WTC11 (cell line): Measurements from ENCODE around the gene SLC8A3. TPM values are rescaled to one million over a fixed set of nuclear protein-coding genes. Genes with fewer than 3 reads are reported as not detected.

Experiments
- ATAC-seq: fragments of 200-7000 bp; cut with Tn5 transposase; 2 replicates; pipeline ENCODE4 v1.10.0; 2021; ENCODE audit warnings: mild to moderate bottlenecking, moderate library complexity
- CTCF ChIA-PET: fragments of 300-600 bp; sonication (Branson Sonifier 250); formaldehyde crosslinking; loops from one replicate; lab custom pipeline; 2021; ENCODE audit warnings: antibody characterized with exemption; lab: Charles Lee
- POLR2A ChIA-PET: fragments of 350-600 bp; sonication (Branson Sonifier 250); formaldehyde crosslinking; loops from one replicate; lab custom pipeline; 2021; ENCODE audit warnings: antibody characterized with exemption; lab: Charles Lee
- DNase-seq: peaks from one replicate; pipeline ENCODE4 v3.0.0; 2021; ENCODE audit warnings: low spot score
- H3K27ac Mint-ChIP-seq: 2 replicates; pipeline ENCODE4 v1.8.0; 2021; ENCODE audit warnings: mixed read lengths
- H3K27me3 Mint-ChIP-seq: 2 replicates; pipeline ENCODE4 v1.8.0; 2021; ENCODE audit warnings: low read depth, mild to moderate bottlenecking, moderate library complexity, mixed read lengths
- H3K36me3 Mint-ChIP-seq: 2 replicates; pipeline ENCODE4 v1.8.0; 2021; ENCODE audit warnings: mixed read lengths
- H3K4me1 Mint-ChIP-seq: 2 replicates; pipeline ENCODE4 v1.8.0; 2022; ENCODE audit warnings: mixed read lengths
- H3K4me3 Mint-ChIP-seq: 2 replicates; pipeline ENCODE4 v1.8.0; 2021; ENCODE audit warnings: mild to moderate bottlenecking, moderate library complexity, mixed read lengths
- H3K9me3 Mint-ChIP-seq: 2 replicates; pipeline ENCODE4 v1.8.0; 2021; ENCODE audit warnings: mixed read lengths
- FOXP1 ChIP-seq: sonication (generic); formaldehyde crosslinking; IDR thresholded peaks from 2 replicates; pipeline ENCODE4 v1.8.0; 2022; ENCODE audit warnings: missing genetic modification reagents, mild to moderate bottlenecking, moderate library complexity, borderline replicate concordance
- GRHL2 ChIP-seq: fragments of 250-450 bp; sonication (Bioruptor Pico); IDR thresholded peaks from 2 replicates; pipeline ENCODE4 v1.8.0; 2022; ENCODE audit warnings: mild to moderate bottlenecking, moderate library complexity; ENCODE audit not compliant: insufficient replicate concordance, severe bottlenecking
- GTF2I ChIP-seq: fragments of 250-450 bp; sonication (Bioruptor Pico); conservative IDR thresholded peaks from 2 replicates; pipeline ENCODE4 v1.4.0; 2021; ENCODE audit warnings: mild to moderate bottlenecking
- HMGXB4 ChIP-seq: sonication (generic); formaldehyde crosslinking; IDR thresholded peaks from 2 replicates; pipeline ENCODE4 v1.8.1; 2023; ENCODE audit warnings: mild to moderate bottlenecking, moderate library complexity, missing genetic modification reagents
- KAT7 ChIP-seq: sonication (generic); formaldehyde crosslinking; IDR thresholded peaks from 2 replicates; pipeline ENCODE4 v1.8.1; 2023; ENCODE audit warnings: missing genetic modification reagents, mild to moderate bottlenecking, borderline replicate concordance
- MAX ChIP-seq: sonication (generic); formaldehyde crosslinking; IDR thresholded peaks from 2 replicates; pipeline ENCODE4 v1.8.0; 2022; ENCODE audit warnings: mild to moderate bottlenecking, missing genetic modification reagents
- NFYB ChIP-seq: sonication (generic); formaldehyde crosslinking; conservative IDR thresholded peaks from 2 replicates; pipeline ENCODE4 v1.8.0; 2022; ENCODE audit warnings: low read depth, missing genetic modification reagents
- NR3C1 ChIP-seq: sonication (generic); formaldehyde crosslinking; conservative IDR thresholded peaks from 2 replicates; pipeline ENCODE4 v1.8.1; 2023; ENCODE audit warnings: low read depth, mild to moderate bottlenecking, missing genetic modification reagents
- RELA ChIP-seq: sonication (generic); formaldehyde crosslinking; IDR thresholded peaks from 2 replicates; pipeline ENCODE4 v1.8.1; 2022; ENCODE audit warnings: missing genetic modification reagents, mild to moderate bottlenecking, borderline replicate concordance
- SMAD4 ChIP-seq: sonication (generic); formaldehyde crosslinking; IDR thresholded peaks from 2 replicates; pipeline ENCODE4 v1.8.0; 2022; ENCODE audit warnings: mild to moderate bottlenecking, missing genetic modification reagents
- SOX15 ChIP-seq: fragments of 250-450 bp; sonication (Bioruptor Pico); IDR thresholded peaks from 2 replicates; pipeline ENCODE4 v1.9.0; 2021; ENCODE audit warnings: mild to moderate bottlenecking
- SP1 ChIP-seq: sonication (generic); formaldehyde crosslinking; conservative IDR thresholded peaks from 2 replicates; pipeline ENCODE4 v1.8.1; 2022; ENCODE audit warnings: missing genetic modification reagents
- ZNF121 ChIP-seq: sonication (generic); formaldehyde crosslinking; IDR thresholded peaks from 2 replicates; pipeline ENCODE4 v1.8.0; 2023; ENCODE audit warnings: missing genetic modification reagents
- ZNF423 ChIP-seq: fragments of 250-450 bp; sonication (Bioruptor Pico); IDR thresholded peaks from 2 replicates; pipeline ENCODE4 v2.1.2; 2022; ENCODE audit warnings: mild to moderate bottlenecking, moderate library complexity
- total RNA-seq: library from RNA; stranded (reverse); gene quantifications from 3 replicates; pipeline ENCODE4 v1.2.3, GENCODE V29; 2021
- TF ChIP-seq, protein P1 (sequence below): fragments of 200-600 bp; IDR thresholded peaks from 2 replicates; pipeline ENCODE4 v1.8.0; 2022; ENCODE audit warnings: antibody characterized with exemption
- TF ChIP-seq, protein P2 (sequence below): sonication (generic); formaldehyde crosslinking; conservative IDR thresholded peaks from 2 replicates; pipeline ENCODE4 v1.8.1; 2022; ENCODE audit warnings: mild to moderate bottlenecking, missing genetic modification reagents
- TF ChIP-seq, protein P3 (sequence below): sonication (generic); formaldehyde crosslinking; IDR thresholded peaks from 2 replicates; pipeline ENCODE4 v1.8.1; 2022; ENCODE audit warnings: low read depth, mild to moderate bottlenecking, moderate library complexity, missing genetic modification reagents, borderline replicate concordance

SLC8A3 gene
- total RNA-seq, 1 experiment from 2014 or later, result 0.63 TPM

DNA sequence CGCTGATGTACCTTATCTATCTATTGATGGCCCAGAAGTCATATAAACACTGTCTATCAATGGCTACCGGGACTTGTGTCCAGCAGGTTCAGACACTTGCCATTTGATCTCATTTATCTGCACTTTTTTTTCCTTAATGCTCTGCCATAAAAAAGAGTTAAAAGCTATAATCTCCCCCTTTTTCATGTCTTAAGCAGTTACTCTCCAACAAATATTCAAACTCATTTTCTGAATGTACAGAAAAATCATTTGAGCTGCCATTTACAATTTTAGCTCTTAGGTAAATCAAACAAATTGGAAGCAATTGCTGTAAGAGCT is 101.4 kb downstream of the SLC8A3 start:
- ChIA-PET CTCF (interaction anchor here (0.6 to 4.4 kb wide), 31 partner anchors 8 to 480 kb away, joined by 3 to 29 read pairs (median 4); partner anchors contain the start of gene SLC8A3), POLR2A (interaction anchor here (0.6 kb wide), 1 partner anchor 230 kb away, joined by 3 read pairs; no protein-coding TSS in a partner anchor)

DNA sequence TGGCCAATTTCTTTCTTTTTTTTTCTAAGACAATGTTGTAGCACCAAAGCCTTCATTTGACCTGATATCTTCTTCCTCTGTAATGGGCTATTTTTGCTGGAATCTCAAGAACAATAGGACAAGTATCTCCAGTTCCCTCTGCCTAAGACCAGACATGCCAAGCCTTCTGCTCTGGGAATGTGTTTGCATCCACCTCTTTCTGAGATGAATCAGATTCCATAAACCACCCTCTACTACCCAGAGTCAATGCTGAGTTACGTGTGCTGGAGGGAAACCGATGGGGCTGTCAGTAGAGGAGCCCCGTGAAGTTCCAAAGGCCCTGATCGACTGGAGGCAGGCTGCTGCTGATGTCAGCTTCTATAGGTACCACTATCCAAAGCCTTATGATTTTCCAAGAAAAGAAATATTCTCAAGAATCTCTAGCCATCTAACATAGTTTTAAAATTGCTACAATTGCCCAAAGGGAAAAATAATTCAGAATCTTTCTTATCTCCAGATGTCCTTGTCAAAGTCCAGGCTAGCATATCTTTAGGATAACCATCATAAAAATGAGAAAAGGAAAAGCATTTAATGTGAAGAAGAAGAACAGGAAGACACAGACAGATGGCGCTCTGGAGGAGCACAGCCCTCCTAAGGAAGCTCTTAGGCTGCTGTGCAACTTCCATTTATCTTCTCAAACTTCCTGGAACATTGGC is 101.9 kb downstream of the SLC8A3 start:
- no peaks in the 10 kb centered on the region for H3K36me3 Mint-ChIP-seq
- H3K27ac Mint-ChIP-seq, result no peak overlapping the region
- POLR2A ChIA-PET, result interaction anchor here (0.5 kb wide), 1 partner anchor 900 kb away, joined by 3 read pairs; no protein-coding TSS in a partner anchor
- ATAC-seq (peak; percentile 72), DNase-seq (peak; percentile 30)
- H3K4me1 Mint-ChIP-seq, result no peaks in the 10 kb centered on the region
- peaks cover 3% of the 10 kb centered on the region; the same call in 1 of the 2 replicates for H3K27me3 Mint-ChIP-seq
- H3K4me3 Mint-ChIP-seq, result no peak overlapping the region
- no peak for TF ChIP-seq GRHL2
- TF ChIP-seq, protein P1, sequence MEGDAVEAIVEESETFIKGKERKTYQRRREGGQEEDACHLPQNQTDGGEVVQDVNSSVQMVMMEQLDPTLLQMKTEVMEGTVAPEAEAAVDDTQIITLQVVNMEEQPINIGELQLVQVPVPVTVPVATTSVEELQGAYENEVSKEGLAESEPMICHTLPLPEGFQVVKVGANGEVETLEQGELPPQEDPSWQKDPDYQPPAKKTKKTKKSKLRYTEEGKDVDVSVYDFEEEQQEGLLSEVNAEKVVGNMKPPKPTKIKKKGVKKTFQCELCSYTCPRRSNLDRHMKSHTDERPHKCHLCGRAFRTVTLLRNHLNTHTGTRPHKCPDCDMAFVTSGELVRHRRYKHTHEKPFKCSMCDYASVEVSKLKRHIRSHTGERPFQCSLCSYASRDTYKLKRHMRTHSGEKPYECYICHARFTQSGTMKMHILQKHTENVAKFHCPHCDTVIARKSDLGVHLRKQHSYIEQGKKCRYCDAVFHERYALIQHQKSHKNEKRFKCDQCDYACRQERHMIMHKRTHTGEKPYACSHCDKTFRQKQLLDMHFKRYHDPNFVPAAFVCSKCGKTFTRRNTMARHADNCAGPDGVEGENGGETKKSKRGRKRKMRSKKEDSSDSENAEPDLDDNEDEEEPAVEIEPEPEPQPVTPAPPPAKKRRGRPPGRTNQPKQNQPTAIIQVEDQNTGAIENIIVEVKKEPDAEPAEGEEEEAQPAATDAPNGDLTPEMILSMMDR, result 0 out of 2 replicates have a peak, but pooled peaks have one; percentile 25
- CTCF ChIA-PET, result interaction anchor here (0.5 to 4.4 kb wide), 32 partner anchors 8 to 838 kb away, joined by 3 to 29 read pairs (median 4); partner anchors contain the start of gene SLC8A3
- no peaks in the 10 kb centered on the region for H3K9me3 Mint-ChIP-seq

More for the DNA sequence above, 101.4 kb downstream of the SLC8A3 start:
- Mint-ChIP-seq H3K4me1 (no peaks in the 10 kb centered on the region), H3K36me3 (no peaks in the 10 kb centered on the region), H3K27me3 (peaks cover 3% of the 10 kb centered on the region; the same call in 1 of the 2 replicates), H3K4me3 (no peak overlapping the region), H3K9me3 (no peaks in the 10 kb centered on the region), H3K27ac (no peak overlapping the region)
- TF ChIP-seq SMAD4 (CRISPR knock-in tag), result no peak
- TF ChIP-seq HMGXB4 (CRISPR knock-in tag), result no peak
- TF ChIP-seq NR3C1 (CRISPR knock-in tag), result no peak
- TF ChIP-seq SOX15 (CRISPR knock-in tag), result no peak
- TF ChIP-seq MAX (CRISPR knock-in tag), result no peak
- no peak for TF ChIP-seq FOXP1
- no peak for TF ChIP-seq ZNF121 (CRISPR knock-in tag)
- TF ChIP-seq KAT7 (CRISPR knock-in tag), result no peak
- ATAC-seq (no peak), DNase-seq (no peak)

DNA sequence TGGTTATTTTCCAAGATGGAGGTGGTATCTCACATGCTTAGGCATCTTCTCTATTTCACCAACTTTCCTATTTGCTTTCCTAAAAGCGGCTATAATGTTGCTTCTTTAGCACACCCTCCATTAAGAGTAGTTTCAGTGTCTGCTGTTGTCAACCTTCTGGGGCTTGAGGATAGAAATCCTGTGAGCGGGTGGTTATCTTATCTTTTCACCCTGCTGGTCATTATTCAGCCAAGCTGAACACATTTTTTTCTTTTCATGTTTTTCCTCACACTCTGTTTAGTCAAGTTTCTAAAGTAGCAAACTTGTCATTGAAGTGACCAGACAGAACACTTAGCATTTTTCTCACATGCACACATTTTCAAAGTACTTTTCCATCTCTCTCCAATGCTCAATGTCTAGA is 104.5 kb downstream of the SLC8A3 start:
- Mint-ChIP-seq H3K4me3 (no peak overlapping the region), H3K36me3 (no peaks in the 10 kb centered on the region), H3K27ac (no peak overlapping the region), H3K9me3 (no peaks in the 10 kb centered on the region), H3K27me3 (peaks cover 6% of the 10 kb centered on the region), H3K4me1 (no peaks in the 10 kb centered on the region)
- CTCF ChIA-PET, result interaction anchor here (3.7 kb wide), 1 partner anchor 10 kb away, joined by 26 read pairs; no protein-coding TSS in a partner anchor
- POLR2A ChIA-PET, result interaction anchor here (0.5 kb wide), 1 partner anchor 273 kb away, joined by 5 read pairs; no protein-coding TSS in a partner anchor
- TF ChIP-seq NFYB (CRISPR knock-in tag), result no peak
- no peak for TF ChIP-seq HMGXB4 (CRISPR knock-in tag)
- TF ChIP-seq, protein P2, sequence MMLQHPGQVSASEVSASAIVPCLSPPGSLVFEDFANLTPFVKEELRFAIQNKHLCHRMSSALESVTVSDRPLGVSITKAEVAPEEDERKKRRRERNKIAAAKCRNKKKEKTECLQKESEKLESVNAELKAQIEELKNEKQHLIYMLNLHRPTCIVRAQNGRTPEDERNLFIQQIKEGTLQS, result no peak
- TF ChIP-seq SP1 (CRISPR knock-in tag), result no peak
- no peak for TF ChIP-seq ZNF423 (CRISPR knock-in tag)
- TF ChIP-seq RELA (CRISPR knock-in tag), result no peak
- no peak for TF ChIP-seq GTF2I (CRISPR knock-in tag)
- TF ChIP-seq, protein P3, sequence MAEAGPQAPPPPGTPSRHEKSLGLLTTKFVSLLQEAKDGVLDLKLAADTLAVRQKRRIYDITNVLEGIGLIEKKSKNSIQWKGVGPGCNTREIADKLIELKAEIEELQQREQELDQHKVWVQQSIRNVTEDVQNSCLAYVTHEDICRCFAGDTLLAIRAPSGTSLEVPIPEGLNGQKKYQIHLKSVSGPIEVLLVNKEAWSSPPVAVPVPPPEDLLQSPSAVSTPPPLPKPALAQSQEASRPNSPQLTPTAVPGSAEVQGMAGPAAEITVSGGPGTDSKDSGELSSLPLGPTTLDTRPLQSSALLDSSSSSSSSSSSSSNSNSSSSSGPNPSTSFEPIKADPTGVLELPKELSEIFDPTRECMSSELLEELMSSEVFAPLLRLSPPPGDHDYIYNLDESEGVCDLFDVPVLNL (CRISPR knock-in tag), result no peak
- no peak for ATAC-seq
- DNase-seq, result no peak
